Measurements from ENCODE around the gene TIGAR. TPM values are rescaled to one million over a fixed set of nuclear protein-coding genes. Genes with fewer than 3 reads are reported as not detected.

TIGAR gene
- total RNA-seq, 2 experiments from 2014 or later: 5.3 to 7.1 TPM

DNA sequence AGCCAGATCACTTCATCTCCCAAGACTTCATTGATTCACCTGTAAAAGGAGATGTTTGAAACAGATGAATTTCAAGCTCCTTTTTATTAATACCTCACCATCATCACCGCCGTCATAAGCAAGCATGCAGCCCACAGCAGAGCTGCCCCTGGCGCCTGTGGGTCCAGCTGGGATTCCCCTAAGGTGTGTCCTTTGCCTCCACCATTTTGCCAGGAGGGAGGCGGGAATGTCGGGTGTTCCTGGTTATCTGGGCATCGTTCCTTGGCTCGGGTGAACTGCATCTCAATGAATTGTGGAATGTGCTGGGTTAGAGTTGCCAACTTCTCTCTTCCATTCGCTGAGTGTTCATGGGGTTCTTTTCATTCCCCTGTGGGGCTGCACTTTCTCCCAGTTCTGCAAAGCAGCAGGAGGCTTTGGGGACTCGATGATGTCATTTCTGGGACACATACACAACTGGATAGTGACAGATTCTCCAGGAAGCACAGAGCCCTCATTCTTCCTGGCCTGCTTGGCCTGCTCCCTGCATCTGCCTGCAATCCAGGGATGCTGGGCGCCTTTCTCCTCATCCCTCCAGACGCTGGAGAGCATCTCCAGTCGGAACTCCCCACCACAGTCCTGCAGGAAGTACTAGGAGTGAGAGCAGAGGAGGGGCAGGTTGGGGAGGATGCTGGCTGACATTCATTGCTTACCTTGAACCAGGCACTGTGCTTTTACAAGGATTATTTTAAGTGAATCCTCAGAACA lies 37.3 kb upstream of the TIGAR start:
- Histone ChIP-seq H3K36me3 (ENCODE audit: insufficient read depth, low read length) (peaks cover 99% of the 10 kb centered on the region), H3K9me3 (ENCODE audit: control insufficient read depth in 1 of 2, insufficient read depth in 1 of 2, low read length in 2 of 2) (no peaks in the 10 kb centered on the region), H3K4me3 (ENCODE audit: low read length) (no peak overlapping the region), H3K27me3 (ENCODE audit: control insufficient read depth in 1 of 2, insufficient read depth in 2 of 2, low read length in 2 of 2) (no peaks in the 10 kb centered on the region), H3K4me1 (ENCODE audit: insufficient read depth, low read length) (peaks cover 96% of the 10 kb centered on the region), H3K27ac (ENCODE audit: low read depth in 1 of 2, low read length in 2 of 2) (no peak overlapping the region)
- Mint-ChIP-seq H3K9me3 (no peaks in the 10 kb centered on the region), H3K27me3 (no peaks in the 10 kb centered on the region), H3K4me3 (no peak overlapping the region), H3K36me3 (ENCODE audit: low read depth) (peaks cover 100% of the 10 kb centered on the region), H3K4me1 (ENCODE audit: low read depth) (peaks cover 95% of the 10 kb centered on the region), H3K27ac (peak overlapping the region; percentile 71)
- intact Hi-C loops (cut with DNase I, micrococcal nuclease): no loop called here
- DNase-seq (no peak), ATAC-seq (ENCODE audit: poor library complexity) (no peak)
- CTCF ChIA-PET: interaction anchor here (0.9 kb wide), 1 partner anchor 176 kb away, joined by 3 read pairs; no protein-coding TSS in a partner anchor
- TF ChIP-seq, protein P1, sequence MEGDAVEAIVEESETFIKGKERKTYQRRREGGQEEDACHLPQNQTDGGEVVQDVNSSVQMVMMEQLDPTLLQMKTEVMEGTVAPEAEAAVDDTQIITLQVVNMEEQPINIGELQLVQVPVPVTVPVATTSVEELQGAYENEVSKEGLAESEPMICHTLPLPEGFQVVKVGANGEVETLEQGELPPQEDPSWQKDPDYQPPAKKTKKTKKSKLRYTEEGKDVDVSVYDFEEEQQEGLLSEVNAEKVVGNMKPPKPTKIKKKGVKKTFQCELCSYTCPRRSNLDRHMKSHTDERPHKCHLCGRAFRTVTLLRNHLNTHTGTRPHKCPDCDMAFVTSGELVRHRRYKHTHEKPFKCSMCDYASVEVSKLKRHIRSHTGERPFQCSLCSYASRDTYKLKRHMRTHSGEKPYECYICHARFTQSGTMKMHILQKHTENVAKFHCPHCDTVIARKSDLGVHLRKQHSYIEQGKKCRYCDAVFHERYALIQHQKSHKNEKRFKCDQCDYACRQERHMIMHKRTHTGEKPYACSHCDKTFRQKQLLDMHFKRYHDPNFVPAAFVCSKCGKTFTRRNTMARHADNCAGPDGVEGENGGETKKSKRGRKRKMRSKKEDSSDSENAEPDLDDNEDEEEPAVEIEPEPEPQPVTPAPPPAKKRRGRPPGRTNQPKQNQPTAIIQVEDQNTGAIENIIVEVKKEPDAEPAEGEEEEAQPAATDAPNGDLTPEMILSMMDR (IDR thresholded peaks at IDR 0.05): no peak
- POLR2A ChIA-PET: interaction anchor here (1.2 to 1.5 kb wide), 2 partner anchors 12 to 295 kb away, joined by 3 to 4 read pairs; no protein-coding TSS in a partner anchor

DNA sequence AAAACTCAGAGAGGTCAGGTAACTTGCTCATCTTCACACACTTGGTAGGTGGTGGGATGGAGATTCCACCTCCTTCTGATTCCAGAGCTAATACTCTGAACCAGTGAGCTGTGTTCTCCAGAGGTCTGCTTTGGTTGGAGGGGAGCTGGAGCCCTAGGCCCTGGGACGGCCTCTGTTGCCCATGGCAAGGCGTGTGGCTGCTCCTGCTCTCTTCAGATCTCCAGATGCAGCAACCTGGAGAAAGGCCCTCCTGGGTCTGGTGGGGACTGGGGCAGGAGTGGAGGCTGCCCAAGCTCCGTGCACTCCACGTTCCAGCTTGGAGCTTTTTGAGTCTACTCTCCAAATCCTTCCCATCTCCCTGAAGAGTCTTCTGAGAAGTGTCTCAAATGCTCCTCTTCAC lies 36.7 kb upstream of the TIGAR start:
- Histone ChIP-seq H3K27me3 (ENCODE audit: control insufficient read depth in 1 of 2, insufficient read depth in 2 of 2, low read length in 2 of 2) (no peaks in the 10 kb centered on the region), H3K36me3 (ENCODE audit: insufficient read depth, low read length) (peaks cover 99% of the 10 kb centered on the region), H3K4me3 (ENCODE audit: low read length) (no peak overlapping the region), H3K27ac (ENCODE audit: low read depth in 1 of 2, low read length in 2 of 2) (no peak overlapping the region), H3K9me3 (ENCODE audit: control insufficient read depth in 1 of 2, insufficient read depth in 1 of 2, low read length in 2 of 2) (no peaks in the 10 kb centered on the region), H3K4me1 (ENCODE audit: insufficient read depth, low read length) (peaks cover 98% of the 10 kb centered on the region)
- no peak for DNase-seq
- no peaks in the 10 kb centered on the region for H3K27me3 Mint-ChIP-seq
- H3K27ac Mint-ChIP-seq: peak overlapping the region; percentile 71
- CTCF ChIA-PET: no interaction called here
- POLR2A ChIA-PET: interaction anchor here (1.5 kb wide), 1 partner anchor 12 kb away, joined by 4 read pairs; no protein-coding TSS in a partner anchor
- H3K9me3 Mint-ChIP-seq: no peaks in the 10 kb centered on the region
- no peak for ATAC-seq (ENCODE audit: poor library complexity)
- peaks cover 100% of the 10 kb centered on the region for H3K36me3 Mint-ChIP-seq (ENCODE audit: low read depth)
- peaks cover 95% of the 10 kb centered on the region for H3K4me1 Mint-ChIP-seq (ENCODE audit: low read depth)
- intact Hi-C loops (cut with DNase I, micrococcal nuclease): no loop called here
- H3K4me3 Mint-ChIP-seq: no peak overlapping the region
- TF ChIP-seq, protein P1 (IDR thresholded peaks at IDR 0.05): no peak

DNA sequence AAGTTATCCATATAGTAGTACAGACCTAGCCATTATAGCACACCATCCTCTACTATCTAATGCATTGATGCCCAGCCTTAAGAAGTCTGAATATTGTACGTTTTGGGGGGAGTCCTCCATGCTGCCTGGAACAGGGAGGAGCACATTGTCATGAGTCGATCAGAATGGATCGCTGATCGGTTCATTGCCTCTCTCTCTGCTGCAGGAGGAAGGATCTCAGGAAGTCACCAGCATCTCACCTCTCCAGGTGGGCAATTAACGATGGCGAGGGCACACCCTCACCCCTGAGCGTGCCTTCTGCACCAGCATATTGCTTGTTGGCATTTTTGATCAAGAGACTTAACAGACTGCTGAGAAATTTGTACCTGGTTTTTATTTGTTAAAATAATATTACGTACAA lies 35.9 kb upstream of the TIGAR start:
- Mint-ChIP-seq H3K36me3 (ENCODE audit: low read depth) (peaks cover 100% of the 10 kb centered on the region), H3K27ac (peak overlapping the region; percentile 61), H3K9me3 (no peaks in the 10 kb centered on the region), H3K27me3 (no peaks in the 10 kb centered on the region), H3K4me1 (ENCODE audit: low read depth) (peaks cover 91% of the 10 kb centered on the region), H3K4me3 (no peak overlapping the region)
- no peaks in the 10 kb centered on the region for H3K27me3 ChIP-seq (ENCODE audit: control insufficient read depth in 1 of 2, insufficient read depth in 2 of 2, low read length in 2 of 2)
- H3K9me3 ChIP-seq (ENCODE audit: control insufficient read depth in 1 of 2, insufficient read depth in 1 of 2, low read length in 2 of 2): no peaks in the 10 kb centered on the region
- H3K4me1 ChIP-seq (ENCODE audit: insufficient read depth, low read length): peaks cover 98% of the 10 kb centered on the region
- ATAC-seq (ENCODE audit: poor library complexity) (no peak), DNase-seq (no peak)
- no peak overlapping the region for H3K27ac ChIP-seq (ENCODE audit: low read depth in 1 of 2, low read length in 2 of 2)
- intact Hi-C loops (cut with DNase I, micrococcal nuclease): no loop called here
- peaks cover 99% of the 10 kb centered on the region for H3K36me3 ChIP-seq (ENCODE audit: insufficient read depth, low read length)
- H3K4me3 ChIP-seq (ENCODE audit: low read length): no peak overlapping the region
- TF ChIP-seq, protein P1 (IDR thresholded peaks at IDR 0.05): no peak
- ChIA-PET POLR2A (interaction anchor here (1.0 kb wide), 1 partner anchor 9 kb away, joined by 3 read pairs; no protein-coding TSS in a partner anchor), CTCF (no interaction called here)
